ENCODE measurements around the gene KXD1.
"Not testable (repeated sequence)": the region's sequence is repeated elsewhere in the genome, so short reads cannot be mapped to it uniquely, and the experiment has no call there.

KXD1 gene

DNA sequence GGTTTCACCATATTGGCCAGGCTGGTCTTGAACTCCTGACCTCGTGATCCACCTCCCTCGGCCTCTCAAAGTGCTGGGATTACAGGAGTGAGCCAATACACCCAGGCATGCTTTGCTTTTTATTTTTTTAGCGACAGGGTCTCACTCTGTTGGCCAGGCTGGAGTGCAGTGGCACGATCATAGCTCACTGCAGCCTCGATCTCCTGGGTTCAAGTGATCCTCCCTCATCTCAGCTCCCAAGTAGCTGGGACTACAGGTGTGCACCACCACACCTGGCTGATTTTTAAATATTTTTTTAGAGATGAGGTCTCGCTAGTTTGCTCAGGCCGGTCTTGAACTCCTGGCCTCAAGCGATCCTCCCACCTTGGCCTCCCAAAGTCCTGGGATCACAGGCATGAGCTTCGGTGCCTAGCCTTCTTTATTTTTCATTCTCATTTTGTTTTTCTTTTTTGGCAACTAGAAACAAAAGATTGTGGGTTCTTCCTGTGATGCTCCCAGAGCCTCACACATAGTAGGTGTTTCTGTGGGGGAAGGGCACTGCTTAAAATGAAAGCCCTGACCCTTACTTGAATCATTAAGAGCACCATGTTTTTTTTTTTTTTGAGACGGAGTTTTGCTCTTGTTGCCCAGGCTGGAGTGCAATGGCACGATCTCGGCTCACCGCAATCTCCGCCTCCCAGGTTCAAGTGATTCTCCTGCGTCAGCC, 43.2 kb downstream of the KXD1 start:
- H3K4me1 ChIP-seq (ENCODE audit: control insufficient read depth, insufficient read depth, low read length); H3K4me3 ChIP-seq (ENCODE audit: low read length); H3K36me3 ChIP-seq (ENCODE audit: control insufficient read depth, insufficient read depth, low read length); H3K9ac ChIP-seq (ENCODE audit: low read length); H3K27ac ChIP-seq (ENCODE audit: low read depth, low read length): not testable (repeated sequence)
- H3K27me3 ChIP-seq (ENCODE audit: control insufficient read depth, insufficient read depth, low read length): peaks cover 44% of the 10 kb centered on the region

- Histone ChIP-seq H3K9ac (ENCODE audit: low read length) (no peak overlapping the region), H3K4me3 (ENCODE audit: low read length) (no peak overlapping the region), H3K27me3 (ENCODE audit: control insufficient read depth, insufficient read depth, low read length) (peaks cover 47% of the 10 kb centered on the region), H3K27ac (ENCODE audit: low read depth, low read length) (no peak overlapping the region), H3K36me3 (ENCODE audit: control insufficient read depth, insufficient read depth, low read length) (no peaks in the 10 kb centered on the region), H3K4me1 (ENCODE audit: control insufficient read depth, insufficient read depth, low read length) (no peaks in the 10 kb centered on the region)
Observed at GRCh38 chr19:18601875-18602274, 44.2 kb downstream of the KXD1 start.

DNA sequence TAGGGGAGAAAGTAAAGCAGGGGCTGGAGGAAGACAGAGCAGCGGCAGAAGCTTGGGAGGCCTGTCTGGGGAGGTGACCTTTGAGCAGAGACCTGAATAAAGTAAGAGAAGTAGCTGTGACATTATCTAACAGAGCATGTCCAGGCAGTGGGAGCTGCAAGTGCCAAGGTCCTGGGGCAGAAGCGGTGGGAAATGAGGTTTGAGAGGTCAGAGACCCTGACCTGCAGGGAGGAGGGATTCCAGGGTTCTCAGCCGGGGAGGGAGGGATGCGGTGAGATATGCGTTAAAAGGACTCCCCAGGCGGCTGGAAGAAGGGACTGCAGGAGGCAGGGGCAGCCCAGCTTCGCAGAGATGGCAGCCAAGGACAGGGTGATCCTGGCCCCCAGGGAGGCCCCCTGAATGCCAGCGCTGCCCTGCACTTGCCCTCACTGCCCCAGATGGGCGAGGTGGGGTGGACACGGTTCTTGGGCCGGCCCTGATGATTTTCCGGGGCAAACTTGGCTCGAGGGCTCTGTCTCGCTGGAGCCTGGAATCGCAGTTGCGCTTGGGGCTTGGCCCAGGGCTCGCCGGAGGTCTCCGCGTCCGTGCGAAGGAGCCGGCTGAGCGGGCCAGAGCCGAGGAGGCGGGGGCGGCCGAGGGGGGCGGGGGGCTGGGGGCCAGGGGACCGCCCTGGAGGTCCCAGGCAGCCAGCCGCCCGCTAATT, 45.7 kb downstream of the KXD1 start:
- H3K9ac ChIP-seq (ENCODE audit: low read length): no peak overlapping the region
- H3K4me1 ChIP-seq (ENCODE audit: control insufficient read depth, insufficient read depth, low read length): no peaks in the 10 kb centered on the region
- H3K36me3 ChIP-seq (ENCODE audit: control insufficient read depth, insufficient read depth, low read length): no peaks in the 10 kb centered on the region
- H3K27me3 ChIP-seq (ENCODE audit: control insufficient read depth, insufficient read depth, low read length): peaks cover 59% of the 10 kb centered on the region
- no peak overlapping the region for H3K4me3 ChIP-seq (ENCODE audit: low read length)
- no peak overlapping the region for H3K27ac ChIP-seq (ENCODE audit: low read depth, low read length)

- no peaks in the 10 kb centered on the region for H3K4me1 ChIP-seq (ENCODE audit: control insufficient read depth, insufficient read depth, low read length)
- no peak overlapping the region for H3K27ac ChIP-seq (ENCODE audit: low read depth, low read length)
- no peaks in the 10 kb centered on the region for H3K36me3 ChIP-seq (ENCODE audit: control insufficient read depth, insufficient read depth, low read length)
- H3K4me3 ChIP-seq (ENCODE audit: low read length): no peak overlapping the region
- H3K27me3 ChIP-seq (ENCODE audit: control insufficient read depth, insufficient read depth, low read length): peaks cover 60% of the 10 kb centered on the region
- no peak overlapping the region for H3K9ac ChIP-seq (ENCODE audit: low read length)
Observed at GRCh38 chr19:18603958-18604819, 46.5 kb downstream of the KXD1 start.

DNA sequence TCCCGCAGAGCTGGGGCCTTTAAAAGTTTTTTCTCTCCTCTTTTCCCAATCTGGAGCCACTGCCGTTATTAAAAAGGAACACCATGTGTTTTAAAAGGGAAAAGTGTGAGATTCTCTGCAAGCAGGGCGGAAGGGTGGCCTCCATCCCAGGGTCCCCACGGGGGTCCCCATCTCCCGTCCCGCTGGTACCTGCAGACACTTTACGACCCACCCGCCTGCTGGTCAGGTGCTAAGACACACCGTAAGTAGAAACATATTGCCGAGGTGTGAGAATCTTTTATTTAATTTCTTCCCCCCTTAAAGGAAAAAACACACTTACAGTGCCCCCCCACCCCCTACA, 47.1 kb downstream of the KXD1 start:
- Histone ChIP-seq H3K27ac (ENCODE audit: low read depth, low read length) (no peak overlapping the region), H3K9ac (ENCODE audit: low read length) (no peak overlapping the region), H3K4me1 (ENCODE audit: control insufficient read depth, insufficient read depth, low read length) (no peaks in the 10 kb centered on the region), H3K36me3 (ENCODE audit: control insufficient read depth, insufficient read depth, low read length) (no peaks in the 10 kb centered on the region), H3K4me3 (ENCODE audit: low read length) (no peak overlapping the region), H3K27me3 (ENCODE audit: control insufficient read depth, insufficient read depth, low read length) (peaks cover 60% of the 10 kb centered on the region)

DNA sequence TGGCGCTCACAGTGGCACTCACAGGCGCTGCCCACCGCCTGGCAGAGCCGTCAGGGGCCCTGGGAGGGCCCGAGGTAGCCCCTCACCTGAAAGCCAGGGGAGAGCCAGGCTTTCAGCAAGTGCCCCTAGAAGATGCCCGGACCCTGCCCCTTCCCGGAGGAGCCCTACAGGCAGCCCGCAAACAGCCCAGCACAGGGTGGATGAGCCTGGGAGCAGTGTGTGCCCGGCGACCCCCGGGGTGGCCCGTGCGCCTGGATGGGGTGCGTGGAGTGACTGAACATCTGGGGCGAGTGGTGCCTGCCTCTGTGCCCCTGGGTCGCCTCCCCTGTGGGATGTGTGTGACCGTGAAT, 47.5 kb downstream of the KXD1 start:
- Histone ChIP-seq H3K36me3 (ENCODE audit: control insufficient read depth, insufficient read depth, low read length) (no peaks in the 10 kb centered on the region), H3K27me3 (ENCODE audit: control insufficient read depth, insufficient read depth, low read length) (peaks cover 60% of the 10 kb centered on the region), H3K27ac (ENCODE audit: low read depth, low read length) (no peak overlapping the region), H3K4me3 (ENCODE audit: low read length) (no peak overlapping the region), H3K9ac (ENCODE audit: low read length) (no peak overlapping the region), H3K4me1 (ENCODE audit: control insufficient read depth, insufficient read depth, low read length) (no peaks in the 10 kb centered on the region)

DNA sequence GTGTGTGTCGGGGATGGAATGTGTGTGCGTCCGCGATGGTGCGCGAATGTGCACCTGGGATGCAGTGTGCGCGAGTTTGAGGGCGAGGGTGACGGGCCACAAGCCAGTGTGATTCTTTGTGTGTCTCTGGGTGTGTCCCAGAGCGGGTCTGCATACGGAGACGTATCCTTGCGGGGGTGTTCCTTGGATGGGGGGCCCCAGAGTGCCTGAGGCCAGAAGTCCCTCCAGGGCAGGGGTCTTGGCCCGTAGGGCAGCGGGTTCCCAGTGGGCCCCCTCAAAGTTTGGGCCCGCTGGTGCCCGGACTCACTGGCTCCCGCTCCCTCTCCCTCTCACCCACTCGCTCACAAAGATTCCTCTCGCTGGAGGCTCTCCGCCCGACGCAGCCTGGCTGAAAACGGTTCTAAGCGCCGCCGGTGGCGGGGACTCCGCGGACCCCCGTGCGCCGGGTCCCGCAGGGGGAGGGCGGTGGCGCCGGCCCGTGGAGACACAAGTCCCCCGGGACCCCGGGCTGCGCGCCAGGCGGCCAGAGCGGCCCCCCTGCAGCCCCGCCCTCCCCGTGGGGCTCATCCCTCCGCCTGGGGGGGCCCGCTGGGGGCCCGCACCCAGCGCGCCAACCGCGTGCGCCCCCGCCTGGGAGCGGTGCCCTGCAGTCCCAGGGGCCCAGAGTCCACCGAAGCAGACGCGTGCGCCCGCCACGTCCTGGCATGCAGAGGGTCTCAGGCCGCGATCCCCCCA, 48.0 kb downstream of the KXD1 start:
- H3K36me3 ChIP-seq (ENCODE audit: control insufficient read depth, insufficient read depth, low read length): no peaks in the 10 kb centered on the region
- H3K27ac ChIP-seq (ENCODE audit: low read depth, low read length): no peak overlapping the region
- no peak overlapping the region for H3K4me3 ChIP-seq (ENCODE audit: low read length)
- H3K9ac ChIP-seq (ENCODE audit: low read length): no peak overlapping the region
- H3K27me3 ChIP-seq (ENCODE audit: control insufficient read depth, insufficient read depth, low read length): peaks cover 64% of the 10 kb centered on the region
- no peaks in the 10 kb centered on the region for H3K4me1 ChIP-seq (ENCODE audit: control insufficient read depth, insufficient read depth, low read length)

- H3K27me3 ChIP-seq (ENCODE audit: control insufficient read depth, insufficient read depth, low read length): peaks cover 70% of the 10 kb centered on the region
- no peak within 1 kb of the TSS for H3K9ac ChIP-seq (ENCODE audit: low read length)
- no peaks in the 10 kb centered on the region for H3K36me3 ChIP-seq (ENCODE audit: control insufficient read depth, insufficient read depth, low read length)
- H3K4me1 ChIP-seq (ENCODE audit: control insufficient read depth, insufficient read depth, low read length): no peaks in the 10 kb centered on the region
- H3K27ac ChIP-seq (ENCODE audit: low read depth, low read length): no peak within 1 kb of the TSS
- no peak within 1 kb of the TSS for H3K4me3 ChIP-seq (ENCODE audit: low read length)
Observed at GRCh38 chr19:18606281-18607225, 48.9 kb downstream of the KXD1 start, which contains the start of gene CRLF1. Gene CRLF1, minus strand, starts transcription at chr19:18606799. Its CDS starts 143 bp downstream, at chr19:18606656.

DNA sequence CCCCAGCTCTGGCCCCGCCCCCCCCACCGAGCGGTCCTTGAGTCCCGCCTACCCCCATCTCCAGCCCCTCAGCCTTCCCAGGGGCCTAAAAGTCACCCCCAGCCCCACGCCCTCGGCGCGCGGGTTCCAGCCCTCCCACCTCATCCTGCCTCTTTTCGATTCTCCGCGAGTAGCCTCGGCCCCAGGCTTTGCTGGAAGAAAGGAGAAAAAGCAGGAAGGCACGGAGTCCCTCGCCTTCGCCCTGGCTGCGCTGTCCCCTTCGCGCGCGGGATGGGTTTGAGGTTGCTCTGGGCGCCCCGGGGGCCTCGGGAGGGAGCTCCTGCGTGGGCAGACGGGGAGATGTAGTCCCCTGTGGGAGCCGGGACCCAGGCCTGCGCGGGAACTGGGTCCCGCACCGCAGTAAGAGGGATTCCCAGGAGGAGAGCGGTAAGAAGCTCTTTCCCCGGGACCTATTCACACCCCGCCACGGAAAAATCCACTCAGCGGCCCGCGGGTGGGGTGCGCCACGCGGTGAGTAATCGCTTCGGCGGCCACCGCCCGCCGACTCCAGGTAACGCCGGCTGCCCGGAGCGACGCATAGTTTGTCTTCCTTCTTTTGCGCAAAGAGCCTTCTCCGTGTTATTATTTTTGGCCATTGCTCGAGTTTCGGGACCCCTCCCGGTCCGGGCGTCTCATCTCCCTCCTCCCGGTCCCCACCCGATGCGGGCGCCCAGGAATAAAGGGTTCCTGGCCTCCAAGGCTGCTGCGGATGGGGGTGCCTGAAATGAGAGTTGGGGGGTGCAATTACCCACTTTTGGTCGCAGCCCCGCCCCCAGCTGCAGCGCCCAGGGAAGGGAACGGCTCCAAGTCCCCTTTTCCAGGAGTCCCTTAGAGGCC, 49.8 kb downstream of the KXD1 start:
- peaks cover 3% of the 10 kb centered on the region for H3K4me1 ChIP-seq (ENCODE audit: control insufficient read depth, insufficient read depth, low read length)
- H3K4me3 ChIP-seq (ENCODE audit: low read length): no peak overlapping the region
- H3K27me3 ChIP-seq (ENCODE audit: control insufficient read depth, insufficient read depth, low read length): peaks cover 76% of the 10 kb centered on the region
- H3K27ac ChIP-seq (ENCODE audit: low read depth, low read length): no peak overlapping the region
- no peak overlapping the region for H3K9ac ChIP-seq (ENCODE audit: low read length)
- no peaks in the 10 kb centered on the region for H3K36me3 ChIP-seq (ENCODE audit: control insufficient read depth, insufficient read depth, low read length)

GRCh38 chr19:18608102-18608804, 50.6 kb downstream of the KXD1 start:
- Histone ChIP-seq H3K36me3 (ENCODE audit: control insufficient read depth, insufficient read depth, low read length) (no peaks in the 10 kb centered on the region), H3K4me3 (ENCODE audit: low read length) (no peak overlapping the region), H3K4me1 (ENCODE audit: control insufficient read depth, insufficient read depth, low read length) (peaks cover 3% of the 10 kb centered on the region), H3K9ac (ENCODE audit: low read length) (no peak overlapping the region), H3K27me3 (ENCODE audit: control insufficient read depth, insufficient read depth, low read length) (peaks cover 80% of the 10 kb centered on the region), H3K27ac (ENCODE audit: low read depth, low read length) (no peak overlapping the region)
